Measurements from ENCODE around the gene ESRRA.

DNA sequence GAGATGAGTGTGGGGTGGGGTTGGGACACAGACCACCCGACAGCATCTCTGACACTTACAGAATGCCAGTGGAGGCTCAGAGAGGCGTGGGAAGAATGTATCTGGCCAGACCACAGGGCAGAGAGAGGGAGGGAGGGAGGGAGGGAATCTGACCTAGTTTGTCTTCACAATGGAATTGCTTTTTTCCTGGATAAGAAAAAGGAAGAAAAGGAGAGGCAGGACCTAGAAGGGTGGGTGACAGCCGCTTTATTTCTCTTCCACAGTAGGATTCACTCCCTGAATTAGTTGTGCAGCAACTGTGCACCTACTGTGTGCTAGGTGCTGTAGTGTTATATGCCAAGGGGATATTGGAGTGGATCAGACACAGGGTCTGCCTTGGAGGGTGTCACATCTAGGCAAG is 10.6 kb upstream of the ESRRA start:
- TF ChIP-seq POLR2A (IDR thresholded peaks at IDR 0.05) (no peak), POLR2AphosphoS5 (IDR thresholded peaks at IDR 0.05) (no peak)
- TF ChIP-seq, protein P1, sequence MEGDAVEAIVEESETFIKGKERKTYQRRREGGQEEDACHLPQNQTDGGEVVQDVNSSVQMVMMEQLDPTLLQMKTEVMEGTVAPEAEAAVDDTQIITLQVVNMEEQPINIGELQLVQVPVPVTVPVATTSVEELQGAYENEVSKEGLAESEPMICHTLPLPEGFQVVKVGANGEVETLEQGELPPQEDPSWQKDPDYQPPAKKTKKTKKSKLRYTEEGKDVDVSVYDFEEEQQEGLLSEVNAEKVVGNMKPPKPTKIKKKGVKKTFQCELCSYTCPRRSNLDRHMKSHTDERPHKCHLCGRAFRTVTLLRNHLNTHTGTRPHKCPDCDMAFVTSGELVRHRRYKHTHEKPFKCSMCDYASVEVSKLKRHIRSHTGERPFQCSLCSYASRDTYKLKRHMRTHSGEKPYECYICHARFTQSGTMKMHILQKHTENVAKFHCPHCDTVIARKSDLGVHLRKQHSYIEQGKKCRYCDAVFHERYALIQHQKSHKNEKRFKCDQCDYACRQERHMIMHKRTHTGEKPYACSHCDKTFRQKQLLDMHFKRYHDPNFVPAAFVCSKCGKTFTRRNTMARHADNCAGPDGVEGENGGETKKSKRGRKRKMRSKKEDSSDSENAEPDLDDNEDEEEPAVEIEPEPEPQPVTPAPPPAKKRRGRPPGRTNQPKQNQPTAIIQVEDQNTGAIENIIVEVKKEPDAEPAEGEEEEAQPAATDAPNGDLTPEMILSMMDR (IDR thresholded peaks at IDR 0.05), result no peak

Data from suprapubic skin (tissue), 4 donors.